ENCODE data around the gene ZNF652.
"Not testable (repeated sequence)": the region's sequence is repeated elsewhere in the genome, so short reads cannot be mapped to it uniquely, and the experiment has no call there.

The ZNF652 gene

DNA sequence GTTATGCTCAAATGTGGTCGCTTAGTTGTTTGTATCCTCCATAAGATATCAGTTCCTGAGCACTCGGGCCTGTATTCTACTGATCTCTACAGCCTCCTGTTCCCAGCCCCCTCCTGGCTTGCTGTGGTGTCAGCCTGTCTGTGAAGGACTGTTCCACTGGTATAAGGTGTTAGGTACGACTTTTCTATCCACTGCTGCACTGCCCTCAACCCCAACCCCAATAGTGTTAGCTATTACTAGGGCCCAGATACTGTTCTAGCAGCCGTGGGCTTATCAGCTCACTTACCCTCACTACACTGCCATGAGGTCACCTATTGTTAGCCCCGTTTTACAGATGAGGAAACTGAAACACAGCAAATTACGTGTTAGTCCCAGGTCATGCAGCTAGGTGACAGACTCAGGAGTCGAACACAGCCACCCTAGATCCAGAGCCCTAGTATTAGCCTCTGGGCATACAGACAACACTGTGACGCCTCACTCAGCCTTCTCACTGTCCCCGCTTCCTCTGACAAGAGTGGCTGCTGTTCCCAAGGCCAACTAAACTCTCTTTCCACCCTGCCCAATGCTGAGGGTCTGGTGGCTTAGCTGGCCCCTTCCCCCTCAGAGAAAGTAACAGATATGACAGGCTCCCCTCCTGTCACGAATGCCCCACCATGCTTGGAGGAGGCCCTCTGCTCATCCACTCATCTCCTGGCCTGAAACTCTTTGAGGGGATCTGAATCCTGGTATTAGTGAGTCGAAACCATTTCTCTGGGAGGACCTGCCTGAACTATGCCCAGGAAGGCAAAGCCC, 25.6 kb upstream of the ZNF652 start:
- no peak for DNase-seq (ENCODE audit: extremely low read depth in 1 of 2, low read depth in 1 of 2)

GRCh38 chr17:49386373-49386772, 24.3 kb upstream of the ZNF652 start:
- DNase-seq (ENCODE audit: extremely low read depth in 1 of 2, low read depth in 1 of 2), result no peak

DNA sequence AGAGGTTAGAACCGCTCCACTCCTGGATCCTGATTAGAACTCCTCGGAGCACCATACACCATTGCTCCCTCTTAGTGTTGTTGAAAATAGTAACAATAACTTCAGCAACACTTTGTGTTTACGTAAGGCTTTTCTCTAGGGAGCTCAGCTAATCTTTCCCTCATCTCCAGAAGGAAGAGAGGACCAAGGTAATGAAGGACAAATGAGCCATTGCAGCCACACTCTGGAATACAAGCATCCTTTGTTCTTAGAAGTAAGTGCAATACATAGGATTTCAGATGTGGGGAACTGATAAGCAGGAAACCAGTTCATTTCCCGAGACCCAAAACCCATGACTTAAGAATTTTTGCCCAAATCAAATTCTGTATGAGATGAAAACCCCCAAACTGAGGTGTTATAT, 22.9 kb upstream of the ZNF652 start:
- no peak for DNase-seq (ENCODE audit: extremely low read depth in 1 of 2, low read depth in 1 of 2)

- DNase-seq (ENCODE audit: extremely low read depth in 1 of 2, low read depth in 1 of 2), result no peak
These were observed 21.0 kb upstream of the ZNF652 start for GRCh38 chr17:49383060-49383459.

DNA sequence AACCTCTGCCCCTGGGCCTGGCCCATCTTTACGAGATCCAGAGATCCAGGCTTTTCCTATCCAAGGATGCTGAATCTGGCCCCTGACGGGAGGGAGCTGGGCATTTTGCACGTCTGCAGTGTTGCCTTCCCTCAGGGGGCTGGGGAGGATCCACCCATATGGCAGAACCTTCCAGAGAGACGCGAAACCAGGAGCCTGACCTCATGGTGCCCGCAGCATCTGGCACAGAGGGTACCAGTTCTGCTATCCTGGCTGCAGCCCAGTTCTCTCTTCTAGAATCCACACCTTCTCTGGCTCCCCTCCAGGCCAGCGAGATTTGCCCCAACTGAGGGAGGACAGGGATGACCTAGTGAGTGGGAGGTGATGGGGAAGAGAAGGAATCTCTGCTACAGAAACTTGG, 20.5 kb upstream of the ZNF652 start:
- no peak for DNase-seq (ENCODE audit: extremely low read depth in 1 of 2, low read depth in 1 of 2)

DNA sequence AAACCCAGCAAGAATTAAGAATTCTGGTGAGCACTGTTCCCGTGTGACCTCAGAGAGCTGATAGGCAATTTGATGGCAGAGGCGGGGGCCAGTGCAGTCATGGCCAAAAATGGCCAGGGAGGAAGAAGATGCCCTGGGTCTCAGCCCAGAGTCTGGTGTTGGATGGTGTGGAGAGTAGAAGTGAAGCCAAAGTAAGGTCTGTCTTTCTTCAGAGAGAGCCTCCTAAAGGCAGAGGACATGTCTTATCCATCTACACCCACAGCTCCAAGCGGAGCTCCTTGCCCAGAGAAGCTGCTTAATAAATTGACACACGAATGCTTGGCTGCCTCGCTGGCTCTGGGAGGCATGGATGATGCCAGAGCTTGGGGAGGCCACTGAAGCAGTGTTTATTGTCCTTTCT, 19.7 kb upstream of the ZNF652 start:
- no peak for DNase-seq (ENCODE audit: extremely low read depth in 1 of 2, low read depth in 1 of 2)

GRCh38 chr17:49381033-49381432, 19.0 kb upstream of the ZNF652 start:
- no peak for DNase-seq (ENCODE audit: extremely low read depth in 1 of 2, low read depth in 1 of 2)

DNA sequence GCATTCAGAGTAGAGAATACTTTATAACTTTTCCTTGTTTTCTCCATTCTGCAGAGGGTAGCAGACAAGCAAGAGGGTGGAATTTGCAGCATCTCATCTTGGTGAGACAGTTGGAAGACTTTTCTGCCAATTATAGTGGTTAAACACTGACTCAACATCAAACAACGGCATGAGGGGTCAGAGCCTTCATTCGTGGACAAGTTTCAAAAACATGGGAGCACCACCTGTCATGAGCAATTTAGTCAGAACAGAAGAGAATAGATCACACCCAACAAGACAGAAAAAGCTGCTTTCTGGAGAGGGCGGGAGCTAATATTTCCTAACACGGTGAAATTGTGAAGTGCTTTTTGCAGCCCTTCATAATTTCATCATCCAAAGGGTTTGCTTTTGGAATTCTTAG, 17.9 kb upstream of the ZNF652 start:
- DNase-seq (ENCODE audit: extremely low read depth in 1 of 2, low read depth in 1 of 2), result no peak

DNA sequence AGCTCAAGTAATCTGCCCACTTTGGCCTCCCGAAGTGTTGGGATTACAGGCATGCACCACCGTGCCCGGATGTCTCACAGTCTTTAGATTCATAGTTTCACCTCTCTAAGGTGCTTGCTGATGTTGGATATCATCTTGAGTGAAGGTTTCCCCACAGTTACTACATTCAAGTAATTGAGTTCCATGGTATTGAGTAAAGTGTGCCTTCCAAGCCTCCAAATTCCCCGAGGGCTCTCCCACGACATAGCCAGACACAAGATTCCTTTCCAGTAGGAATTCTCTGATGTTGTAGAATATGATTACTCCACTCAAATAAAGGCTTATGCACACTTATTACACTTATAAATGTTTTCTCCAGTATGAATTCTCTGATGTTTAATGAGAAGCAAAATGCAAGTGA, 16.3 kb upstream of the ZNF652 start:
- no peak for DNase-seq (ENCODE audit: extremely low read depth in 1 of 2, low read depth in 1 of 2)

DNA sequence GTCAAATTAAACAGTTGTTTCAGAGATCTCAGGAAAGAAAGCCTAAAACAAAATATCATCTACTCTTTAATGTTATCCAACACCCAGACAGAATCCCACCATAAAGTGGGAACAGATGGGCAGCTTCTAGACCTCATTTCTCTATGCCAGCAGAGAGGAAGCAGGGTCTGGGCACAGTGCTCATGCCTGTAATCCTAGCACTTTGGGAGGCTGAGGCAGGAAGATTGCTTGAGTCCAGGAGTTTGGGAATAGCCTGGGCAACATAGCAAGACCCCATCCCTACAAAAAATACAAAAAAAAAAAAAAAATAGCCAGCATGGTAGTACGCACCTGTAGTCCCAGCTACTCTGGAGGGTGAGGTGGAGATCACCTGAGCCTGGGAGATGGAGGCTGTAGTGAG, 13.5 kb upstream of the ZNF652 start:
- no peak for DNase-seq (ENCODE audit: extremely low read depth in 1 of 2, low read depth in 1 of 2)

- no peak for DNase-seq (ENCODE audit: extremely low read depth in 1 of 2, low read depth in 1 of 2)
These were observed 11.1 kb upstream of the ZNF652 start for GRCh38 chr17:49373115-49373514.

DNA sequence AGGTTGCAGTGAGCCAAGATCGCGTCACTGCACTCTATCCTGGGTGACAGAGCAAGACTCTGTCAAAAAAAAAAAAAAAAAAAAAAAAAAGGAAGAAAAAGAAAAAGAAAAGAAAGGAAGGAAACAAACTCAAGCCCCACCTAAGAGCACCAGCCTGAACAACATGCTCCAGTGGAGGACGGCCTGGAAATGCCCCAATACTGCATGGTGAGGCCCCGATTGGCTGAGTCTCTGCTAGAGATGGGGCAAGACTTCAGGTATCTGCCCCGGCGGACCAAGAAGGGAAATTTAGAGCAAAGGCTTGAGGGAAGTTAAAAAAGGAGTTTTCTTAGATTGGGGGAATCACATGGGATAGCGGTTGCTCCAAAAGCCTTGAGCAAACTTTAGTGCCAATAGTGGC, 10.4 kb upstream of the ZNF652 start:
- no peak for DNase-seq (ENCODE audit: extremely low read depth in 1 of 2, low read depth in 1 of 2)

DNA sequence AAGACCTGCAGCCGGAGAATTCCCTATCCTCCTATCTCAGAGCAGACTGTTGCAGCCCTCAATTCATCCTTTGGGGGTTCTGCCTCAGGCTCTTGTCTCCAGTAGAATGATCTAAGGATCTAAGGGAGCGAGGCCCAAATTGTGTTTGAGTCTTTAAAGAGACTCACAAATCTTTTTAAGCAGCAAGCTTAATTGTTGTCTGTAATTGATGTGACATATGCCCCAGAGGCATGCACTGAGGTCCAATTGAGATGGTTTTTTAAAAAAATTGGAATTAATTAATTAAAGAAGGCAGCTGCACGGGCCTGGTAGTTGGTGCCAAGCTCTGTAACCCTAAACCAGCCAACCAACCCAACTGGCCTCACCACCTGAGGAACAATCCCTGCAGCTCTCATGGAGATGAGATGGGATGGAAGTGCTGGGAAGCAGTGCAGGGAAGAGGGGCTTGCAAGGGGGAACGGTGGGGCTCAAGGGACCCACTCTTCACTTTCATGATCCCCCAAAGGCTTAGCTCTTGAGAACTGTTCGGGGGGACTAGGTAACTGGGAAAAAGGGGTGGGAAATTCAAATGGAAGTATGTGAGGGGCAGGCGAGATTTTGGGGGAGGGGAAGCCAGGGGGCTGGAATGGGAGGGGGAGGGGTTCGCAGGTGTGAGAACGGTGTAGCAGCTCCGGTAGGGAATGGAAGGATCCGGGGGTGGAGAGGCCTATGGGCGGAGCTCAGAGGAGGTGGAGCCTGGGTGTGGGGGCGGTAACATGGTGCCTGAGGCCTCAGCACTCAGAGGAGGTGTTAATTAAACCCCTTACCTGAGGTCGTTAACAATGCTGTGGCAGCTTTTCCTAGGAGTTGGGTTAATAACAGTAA, 9.2 kb upstream of the ZNF652 start:
- no peak for DNase-seq (ENCODE audit: extremely low read depth in 1 of 2, low read depth in 1 of 2)

GRCh38 chr17:49369760-49370159, 7.7 kb upstream of the ZNF652 start:
- no peak for DNase-seq (ENCODE audit: extremely low read depth in 1 of 2, low read depth in 1 of 2)

DNA sequence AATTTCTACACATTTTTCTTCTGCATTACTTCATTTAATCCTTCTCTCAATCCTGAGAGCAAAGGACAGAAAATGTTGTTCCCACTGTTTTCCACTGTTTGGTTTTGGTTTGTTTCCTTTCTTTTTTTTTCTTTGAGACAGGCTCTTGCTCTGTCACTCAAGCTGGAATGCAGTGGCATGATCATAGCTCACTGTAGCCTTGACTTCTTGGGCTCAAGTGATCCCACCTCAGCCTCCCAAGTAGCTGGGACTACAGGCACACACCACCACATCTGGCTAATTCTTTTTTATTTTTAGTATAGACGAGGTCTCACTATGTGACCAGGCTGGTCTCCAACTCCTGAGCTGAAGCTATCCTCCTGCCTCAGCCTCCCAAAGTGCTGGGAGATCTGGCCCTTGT, 7.0 kb upstream of the ZNF652 start:
- no peak for DNase-seq (ENCODE audit: extremely low read depth in 1 of 2, low read depth in 1 of 2)

- no peak for DNase-seq (ENCODE audit: extremely low read depth in 1 of 2, low read depth in 1 of 2)
These were observed 3.6 kb upstream of the ZNF652 start for GRCh38 chr17:49365667-49366066.

DNA sequence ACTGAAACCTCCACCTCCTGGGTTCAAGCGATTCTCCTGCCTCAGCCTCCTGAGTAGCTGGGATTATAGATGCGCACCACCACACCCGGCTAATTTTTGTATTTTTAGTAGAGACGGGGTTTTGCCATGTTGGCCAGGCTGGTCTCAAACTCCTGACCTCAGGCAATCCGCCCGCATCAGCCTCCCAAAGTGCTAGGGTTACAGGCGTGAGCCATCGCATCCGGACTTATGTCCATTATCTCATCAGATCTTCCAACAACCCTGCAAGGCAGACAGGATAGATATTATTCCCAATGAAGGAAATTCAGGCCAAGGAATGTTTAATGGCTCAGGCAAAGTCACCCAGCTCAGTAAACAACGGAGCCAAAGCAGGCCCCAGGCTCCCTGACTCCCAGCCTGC, 3.1 kb upstream of the ZNF652 start:
- DNase-seq (ENCODE audit: extremely low read depth in 1 of 2, low read depth in 1 of 2), result not testable (repeated sequence)

GRCh38 chr17:49364119-49364518, 2.1 kb upstream of the ZNF652 start:
- DNase-seq (ENCODE audit: extremely low read depth in 1 of 2, low read depth in 1 of 2), result no peak

DNA sequence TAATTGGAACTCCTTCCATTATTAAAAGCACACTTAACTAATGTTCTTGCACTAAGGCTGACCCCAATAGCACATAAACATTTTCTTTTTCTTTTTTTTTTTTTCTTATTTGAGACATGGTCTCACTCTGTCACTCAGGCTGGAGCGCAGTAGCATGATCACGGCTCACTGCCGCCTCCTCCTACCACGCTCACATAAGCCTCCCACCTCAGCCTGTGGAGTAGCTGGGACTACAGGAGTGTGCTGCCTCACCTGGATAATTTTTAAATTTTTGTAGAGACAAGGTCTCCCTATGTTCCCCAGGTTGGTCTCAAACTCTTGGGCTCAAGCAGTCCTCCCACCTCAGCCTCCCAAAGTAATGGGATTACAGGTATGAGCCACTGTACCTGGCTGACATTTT, 1.2 kb upstream of the ZNF652 start:
- DNase-seq (ENCODE audit: extremely low read depth in 1 of 2, low read depth in 1 of 2), result no peak

DNA sequence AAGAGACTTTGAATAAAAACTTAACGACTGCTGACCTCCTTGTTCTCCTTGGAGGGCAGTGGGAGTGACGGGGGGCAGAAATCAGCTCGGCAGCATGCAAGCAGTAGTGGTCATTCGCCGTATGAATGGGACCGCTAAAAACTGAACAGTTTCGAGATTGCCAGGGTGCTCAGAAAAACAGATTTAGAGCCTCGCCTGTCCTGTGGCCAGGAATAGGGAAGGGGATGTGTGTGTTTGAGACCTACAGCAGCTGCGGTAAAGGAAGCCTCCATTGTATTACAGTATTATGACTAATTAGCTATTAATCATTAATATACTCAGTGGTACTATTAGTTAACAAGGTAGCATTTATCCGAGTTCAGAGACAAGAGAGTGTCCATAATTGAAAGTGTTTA, 670 bp upstream of the ZNF652 start:
- DNase-seq (ENCODE audit: extremely low read depth in 1 of 2, low read depth in 1 of 2), result no peak

DNA sequence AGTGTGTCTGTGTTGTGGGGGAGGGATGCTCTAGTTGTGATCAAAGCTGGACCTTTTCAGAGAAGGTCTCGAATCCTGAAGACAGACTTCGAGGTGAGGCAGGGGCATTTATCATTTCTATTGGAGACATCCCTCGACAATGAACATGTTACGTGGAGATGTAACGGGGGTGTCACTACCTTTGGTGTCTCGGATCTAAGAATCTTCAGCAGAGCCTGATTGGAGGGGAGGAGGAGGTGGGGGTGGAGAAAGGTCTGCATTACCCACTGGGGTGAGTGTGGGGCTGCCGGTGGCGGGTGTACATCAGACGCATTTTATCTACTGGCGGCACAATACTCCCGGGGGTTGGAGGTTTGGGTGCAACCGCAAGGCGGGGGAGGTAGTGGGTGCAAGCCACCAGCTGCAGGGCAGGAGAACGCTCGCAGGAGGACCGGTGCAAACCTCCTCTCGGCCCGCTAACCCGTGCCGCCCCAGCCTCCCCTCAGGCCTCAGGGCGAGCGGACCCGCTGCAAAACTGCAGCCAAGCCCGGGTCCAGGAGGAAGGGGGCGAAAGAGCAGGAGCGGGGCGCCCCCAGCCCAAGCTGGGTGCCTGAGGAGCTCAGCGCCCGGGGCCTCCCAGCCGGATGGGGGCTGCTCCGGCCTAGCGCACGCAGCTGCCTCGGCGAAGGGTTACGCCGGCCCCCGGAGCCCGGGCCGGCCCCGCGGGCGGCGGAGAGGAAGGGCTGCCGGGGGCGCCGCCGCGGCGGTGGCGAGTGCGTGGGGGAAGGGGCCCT, 735 bp downstream of the ZNF652 start:
- DNase-seq (ENCODE audit: extremely low read depth in 1 of 2, low read depth in 1 of 2), result peak; percentile 38 to 56

DNA sequence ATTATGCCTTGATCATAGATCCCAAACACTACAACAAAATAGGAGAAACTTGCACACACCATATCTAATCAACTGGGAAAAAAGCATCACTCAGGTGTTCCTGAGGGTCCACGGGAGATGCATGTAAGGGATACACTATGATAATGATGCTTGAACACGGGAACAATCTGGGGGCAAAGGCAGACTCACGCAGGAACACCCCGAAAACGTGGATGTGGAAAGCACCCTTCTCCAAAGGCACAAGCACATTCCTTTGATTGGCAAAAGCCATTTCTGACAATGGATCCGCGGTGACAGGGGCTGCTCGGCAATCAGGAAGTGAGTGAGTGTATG, 1.3 kb downstream of the ZNF652 start:
- peak in 1 of 2 donors; percentile 32 for DNase-seq (ENCODE audit: extremely low read depth in 1 of 2, low read depth in 1 of 2)
